Peyer's patch (tissue), 4 donors: ENCODE results near the gene RFNG. TPM values are rescaled to one million over a fixed set of nuclear protein-coding genes. Genes with fewer than 3 reads are reported as not detected.

Experiments used
- DNase-seq, 3 donors: peaks; one replicate each; pipeline ENCODE4 v3.0.0-alpha.2; 2017 to 2019
- H3K27ac ChIP-seq, 4 donors: fragments of 200-600 bp; sonication (generic); one replicate each; pipeline ENCODE4 v1.5.1; 2016 to 2019
- H3K27me3 ChIP-seq, 2 donors: fragments of 200-600 bp; sonication (generic); one replicate each; pipeline ENCODE4 v1.5.1; 2019
- H3K36me3 ChIP-seq, 3 donors: fragments of 200-600 bp; sonication (generic); one replicate each; pipeline ENCODE4 v1.5.1; 2016 to 2019
- H3K4me1 ChIP-seq, 4 donors: fragments of 200-600 bp; sonication (generic); one replicate each; pipeline ENCODE4 v1.5.1; 2016 to 2019
- H3K4me3 ChIP-seq, 4 donors: fragments of 200-600 bp; sonication (generic); 1 replicate in 3 of 4; 2 replicates in 1 of 4; pipeline ENCODE4 v1.5.1; 2016 to 2019; ENCODE audit warnings: mild to moderate bottlenecking in 1 of 4
- H3K9me3 ChIP-seq, 4 donors: fragments of 200-600 bp; sonication (generic); one replicate each; pipeline ENCODE4 v1.5.1; 2016 to 2019; ENCODE audit warnings: mild to moderate bottlenecking in 1 of 4
- CTCF ChIP-seq, 6 experiments: fragments of 450-650 bp in 4 of 6; fragments of 200-600 bp in 2 of 6; sonication (generic) in 1 of 6; IDR thresholded peaks; one replicate each; pipeline ENCODE4 v1.5.1; 2017 to 2019; ENCODE audit warnings: antibody characterized with exemption in 6 of 6, mild to moderate bottlenecking in 3 of 6, moderate library complexity in 1 of 6
- POLR2A ChIP-seq, 2 donors: fragments of 450-650 bp; IDR thresholded peaks; one replicate each; pipeline ENCODE4 v1.5.1; 2017; ENCODE audit warnings: antibody characterized with exemption in 2 of 2, mild to moderate bottlenecking in 2 of 2, moderate library complexity in 2 of 2
- total RNA-seq, 4 donors: library from RNA; depleted of rRNA; stranded (reverse); fragments of >200 nt; gene quantifications; one replicate each; pipeline ENCODE4 v1.1.0, GENCODE V29; 2016

RFNG gene
- total RNA-seq, 4 donors from 2014 or later: 42.9 to 65.7 (median 50.2) TPM

- no peak for DNase-seq
- Histone ChIP-seq H3K9me3 (no peaks in the 10 kb centered on the region), H3K4me1 (peaks cover 0 to 5% (median 0%) of the 10 kb centered on the region in 4 donors), H3K4me3 (no peak overlapping the region), H3K36me3 (peaks cover 0 to 14% (median 0%) of the 10 kb centered on the region in 3 donors), H3K27ac (no peak overlapping the region), H3K27me3 (no peaks in the 10 kb centered on the region)
- TF ChIP-seq POLR2A (IDR thresholded peaks at IDR 0.05) (no peak), CTCF (IDR thresholded peaks at IDR 0.05) (no peak)
Measured at GRCh38 chr17:82014971-82015310, 36.7 kb downstream of the RFNG start.

GRCh38 chr17:82014432-82014831, 37.2 kb downstream of the RFNG start:
- no peak overlapping the region for H3K27ac ChIP-seq
- no peak for DNase-seq
- H3K4me1 ChIP-seq: peaks cover 0 to under 1% (median 0%) of the 10 kb centered on the region in 4 donors
- H3K4me3 ChIP-seq: no peak overlapping the region
- no peak for TF ChIP-seq POLR2A (IDR thresholded peaks at IDR 0.05)
- peak in 2 of 6 experiments; percentile 22 to 31 for TF ChIP-seq CTCF (IDR thresholded peaks at IDR 0.05)
- no peaks in the 10 kb centered on the region for H3K9me3 ChIP-seq
- H3K27me3 ChIP-seq: no peaks in the 10 kb centered on the region
- H3K36me3 ChIP-seq: peaks cover 0 to 14% (median 0%) of the 10 kb centered on the region in 3 donors

GRCh38 chr17:82013772-82014321, 37.8 kb downstream of the RFNG start:
- DNase-seq: no peak
- Histone ChIP-seq H3K9me3 (no peaks in the 10 kb centered on the region), H3K36me3 (peaks cover 0 to 10% (median 0%) of the 10 kb centered on the region in 3 donors), H3K27me3 (no peaks in the 10 kb centered on the region), H3K4me1 (no peaks in the 10 kb centered on the region), H3K27ac (peak overlapping the region in 1 of 4 donors; percentile 54), H3K4me3 (no peak overlapping the region)
- TF ChIP-seq CTCF (IDR thresholded peaks at IDR 0.05) (no peak), POLR2A (IDR thresholded peaks at IDR 0.05) (no peak)

GRCh38 chr17:82013341-82013740, 38.3 kb downstream of the RFNG start:
- peak overlapping the region in 2 of 4 donors; percentile 43 to 54 for H3K27ac ChIP-seq
- H3K36me3 ChIP-seq: peaks cover 0 to 5% (median 0%) of the 10 kb centered on the region in 3 donors
- TF ChIP-seq CTCF (IDR thresholded peaks at IDR 0.05) (no peak), POLR2A (IDR thresholded peaks at IDR 0.05) (no peak)

GRCh38 chr17:82012640-82013295, 38.8 kb downstream of the RFNG start:
- no peak for DNase-seq

More at GRCh38 chr17:82013341-82013740, 38.3 kb downstream of the RFNG start:
- no peak for DNase-seq
- Histone ChIP-seq H3K9me3 (no peaks in the 10 kb centered on the region), H3K4me1 (no peaks in the 10 kb centered on the region), H3K4me3 (no peak overlapping the region), H3K27me3 (no peaks in the 10 kb centered on the region)

More at GRCh38 chr17:82012640-82013295, 38.8 kb downstream of the RFNG start:
- H3K4me3 ChIP-seq: no peak overlapping the region
- H3K27ac ChIP-seq: peak overlapping the region in 2 of 4 donors; percentile 43 to 54
- no peaks in the 10 kb centered on the region for H3K4me1 ChIP-seq
- no peaks in the 10 kb centered on the region for H3K9me3 ChIP-seq
- H3K36me3 ChIP-seq: peaks cover 0 to 3% (median 0%) of the 10 kb centered on the region in 3 donors
- TF ChIP-seq POLR2A (IDR thresholded peaks at IDR 0.05): no peak
- no peak for TF ChIP-seq CTCF (IDR thresholded peaks at IDR 0.05)
- H3K27me3 ChIP-seq: no peaks in the 10 kb centered on the region
